HUES48 (cell line): ENCODE results near the gene ZNF469.

Experiments
- H3K27ac ChIP-seq: one replicate; pipeline ENCODE4 v1.7.0; 2013; ENCODE audit warnings: low read depth, low read length, inconsistent platforms
- H3K27me3 ChIP-seq: 2 replicates; pipeline ENCODE4 v1.6.1; 2013; ENCODE audit warnings: mild to moderate bottlenecking, low read length; ENCODE audit not compliant: control insufficient read depth, insufficient read depth
- H3K36me3 ChIP-seq: 2 replicates; pipeline ENCODE4 v1.6.1; 2013; ENCODE audit warnings: low read length; ENCODE audit not compliant: control insufficient read depth, insufficient read depth
- H3K4me1 ChIP-seq: 2 replicates; pipeline ENCODE4 v1.6.1; 2013; ENCODE audit warnings: mild to moderate bottlenecking, low read length; ENCODE audit not compliant: control insufficient read depth, insufficient read depth
- H3K4me3 ChIP-seq: 2 replicates; pipeline ENCODE4 v1.5.1; 2013; ENCODE audit warnings: mild to moderate bottlenecking, low read depth, low read length
- H3K9ac ChIP-seq: 2 replicates; pipeline ENCODE4 v1.6.1; 2013; ENCODE audit warnings: mild to moderate bottlenecking, low read depth, low read length, moderate library complexity
- H3K9me3 ChIP-seq: 2 replicates; pipeline ENCODE4 v1.6.1; 2013; ENCODE audit warnings: low read length; ENCODE audit not compliant: control insufficient read depth, insufficient read depth

Gene ZNF469

GRCh38 chr16:88349153-88349902, 33.4 kb upstream of the ZNF469 start:
- no peaks in the 10 kb centered on the region for H3K4me1 ChIP-seq
- H3K9me3 ChIP-seq = no peaks in the 10 kb centered on the region
- H3K36me3 ChIP-seq = no peaks in the 10 kb centered on the region
- H3K27me3 ChIP-seq = no peaks in the 10 kb centered on the region
- H3K4me3 ChIP-seq = no peak overlapping the region
- no peak overlapping the region for H3K27ac ChIP-seq
- no peak overlapping the region for H3K9ac ChIP-seq

- H3K9ac ChIP-seq = no peak overlapping the region
- H3K36me3 ChIP-seq = no peaks in the 10 kb centered on the region
- H3K27me3 ChIP-seq = no peaks in the 10 kb centered on the region
- H3K4me1 ChIP-seq = no peaks in the 10 kb centered on the region
- no peak overlapping the region for H3K27ac ChIP-seq
- H3K4me3 ChIP-seq = no peak overlapping the region
- H3K9me3 ChIP-seq = no peaks in the 10 kb centered on the region
These were observed 32.6 kb upstream of the ZNF469 start for GRCh38 chr16:88349903-88350900.

- no peaks in the 10 kb centered on the region for H3K36me3 ChIP-seq
- no peak overlapping the region for H3K27ac ChIP-seq
- H3K4me1 ChIP-seq = no peaks in the 10 kb centered on the region
- no peaks in the 10 kb centered on the region for H3K27me3 ChIP-seq
- H3K9ac ChIP-seq = no peak overlapping the region
- H3K9me3 ChIP-seq = no peaks in the 10 kb centered on the region
- no peak overlapping the region for H3K4me3 ChIP-seq
These were observed 31.8 kb upstream of the ZNF469 start for GRCh38 chr16:88350922-88351321.

GRCh38 chr16:88351491-88352101, 31.2 kb upstream of the ZNF469 start:
- Histone ChIP-seq H3K4me1 (no peaks in the 10 kb centered on the region), H3K27me3 (no peaks in the 10 kb centered on the region), H3K9me3 (no peaks in the 10 kb centered on the region), H3K9ac (no peak overlapping the region), H3K27ac (no peak overlapping the region), H3K4me3 (no peak overlapping the region), H3K36me3 (no peaks in the 10 kb centered on the region)

GRCh38 chr16:88352261-88353200, 30.2 kb upstream of the ZNF469 start:
- H3K9me3 ChIP-seq = no peaks in the 10 kb centered on the region
- no peaks in the 10 kb centered on the region for H3K27me3 ChIP-seq
- H3K9ac ChIP-seq = no peak overlapping the region
- no peak overlapping the region for H3K27ac ChIP-seq
- H3K4me1 ChIP-seq = no peaks in the 10 kb centered on the region
- H3K4me3 ChIP-seq = no peak overlapping the region
- no peaks in the 10 kb centered on the region for H3K36me3 ChIP-seq

- H3K4me3 ChIP-seq = no peak overlapping the region
- H3K9me3 ChIP-seq = no peaks in the 10 kb centered on the region
- H3K27me3 ChIP-seq = no peaks in the 10 kb centered on the region
- no peaks in the 10 kb centered on the region for H3K4me1 ChIP-seq
- no peak overlapping the region for H3K9ac ChIP-seq
- H3K36me3 ChIP-seq = no peaks in the 10 kb centered on the region
- H3K27ac ChIP-seq = no peak overlapping the region
These were observed 29.5 kb upstream of the ZNF469 start for GRCh38 chr16:88353232-88353631.

- no peak overlapping the region for H3K27ac ChIP-seq
- H3K4me3 ChIP-seq = no peak overlapping the region
- no peaks in the 10 kb centered on the region for H3K9me3 ChIP-seq
These were observed 29.1 kb upstream of the ZNF469 start for GRCh38 chr16:88353691-88354090.

GRCh38 chr16:88354229-88355092, 28.3 kb upstream of the ZNF469 start:
- Histone ChIP-seq H3K27ac (no peak overlapping the region), H3K27me3 (no peaks in the 10 kb centered on the region), H3K4me1 (no peaks in the 10 kb centered on the region)

More at GRCh38 chr16:88353691-88354090, 29.1 kb upstream of the ZNF469 start:
- Histone ChIP-seq H3K4me1 (no peaks in the 10 kb centered on the region), H3K36me3 (no peaks in the 10 kb centered on the region), H3K27me3 (no peaks in the 10 kb centered on the region), H3K9ac (no peak overlapping the region)

GRCh38 chr16:88355093-88355388, 27.7 kb upstream of the ZNF469 start:
- Histone ChIP-seq H3K27ac (no peak overlapping the region), H3K36me3 (no peaks in the 10 kb centered on the region), H3K9ac (no peak overlapping the region), H3K27me3 (no peaks in the 10 kb centered on the region), H3K4me1 (no peaks in the 10 kb centered on the region), H3K4me3 (no peak overlapping the region), H3K9me3 (no peaks in the 10 kb centered on the region)

More at GRCh38 chr16:88354229-88355092, 28.3 kb upstream of the ZNF469 start:
- no peaks in the 10 kb centered on the region for H3K36me3 ChIP-seq
- no peak overlapping the region for H3K4me3 ChIP-seq
- no peak overlapping the region for H3K9ac ChIP-seq
- no peaks in the 10 kb centered on the region for H3K9me3 ChIP-seq
